ENCODE results near the gene TRAF6. TPM values are rescaled to one million over a fixed set of nuclear protein-coding genes. Genes with fewer than 3 reads are reported as not detected.

The TRAF6 gene
- polyA plus RNA-seq, 1 of the 3 experiments (the other 2 are of a cell fraction): 4.3 TPM

DNA sequence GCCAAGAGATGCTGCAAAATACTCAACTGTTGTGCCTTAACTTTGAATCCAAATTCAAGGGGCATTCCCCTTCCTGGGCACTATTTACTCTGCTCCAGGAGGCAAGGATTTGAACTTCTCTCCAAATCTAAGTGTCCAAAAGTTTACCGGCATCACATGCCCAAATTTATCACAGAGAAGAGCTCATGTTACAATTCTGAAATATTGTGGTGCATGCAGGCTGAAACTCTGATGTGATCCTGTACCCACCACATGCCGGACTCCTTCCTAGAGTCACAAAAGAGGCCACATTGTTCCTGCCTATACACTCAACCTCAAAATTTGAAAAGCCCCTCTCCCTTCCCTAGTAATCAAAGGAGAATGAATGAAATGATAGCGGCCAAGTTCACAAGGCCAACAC is 1.3 kb downstream of the TRAF6 start:
- Histone ChIP-seq H3K27me3 (ENCODE audit: insufficient read depth) (no peaks in the 10 kb centered on the region), H3K9me3 (no peaks in the 10 kb centered on the region), H3F3A (replicated peaks; ENCODE audit: insufficient read depth) (peaks cover 17% of the 10 kb centered on the region), H3K9ac (peak overlapping the region; percentile 85), H3K4me3 (ENCODE audit: low read depth in 2 of 2, low read length in 1 of 2) (peak overlapping the region; percentile 95 to 97), H3K4me2 (peak overlapping the region; percentile 76), H3K79me2 (ENCODE audit: insufficient read depth) (peaks cover 53% of the 10 kb centered on the region), H3K27ac (ENCODE audit: low read depth in 2 of 2, low read length in 1 of 2) (peak overlapping the region; percentile 64 to 86; a peak in 3 of 4 replicates), H3K36me3 (replicated peaks in 1 of 2; ENCODE audit: control insufficient read depth in 1 of 2, insufficient read depth in 2 of 2, low read length in 1 of 2) (peaks cover 4 to 8% of the 10 kb centered on the region in 2 experiments), H3K9me2 (no peaks in the 10 kb centered on the region), H4K20me1 (ENCODE audit: insufficient read depth) (peaks cover 24% of the 10 kb centered on the region), H2AFZ (ENCODE audit: low read depth) (no peak overlapping the region), H3K4me1 (ENCODE audit: control insufficient read depth in 1 of 2, insufficient read depth in 2 of 2, low read depth in 1 of 2, low read length in 1 of 2) (peaks cover 3 to 11% of the 10 kb centered on the region in 2 experiments)
- 20% methylated on average over 3 of the region's 3 CpGs for WGBS (ENCODE audit: low lambda C conversion rate)
- ChIA-PET CTCF (interaction anchor here (0.7 to 3.5 kb wide), 9 partner anchors 10 to 687 kb away, joined by 3 to 21 read pairs (median 5); no protein-coding TSS in a partner anchor), POLR2A (interaction anchor here (1.5 kb wide), 1 partner anchor 32 kb away, joined by 3 read pairs; no protein-coding TSS in a partner anchor)
- peak; percentile 12 for DNase-seq
- TF ChIP-seq RXRA (IDR thresholded peaks at IDR 0.05; ENCODE audit: borderline replicate concordance, low read depth) (no peak), FOXM1 (IDR thresholded peaks at IDR 0.05; ENCODE audit: low read depth) (no peak), GATA2 (CRISPR knock-in tag; IDR thresholded peaks at IDR 0.05) (no peak), NFIC (IDR thresholded peaks at IDR 0.05; ENCODE audit: borderline replicate concordance) (no peak), REST (IDR thresholded peaks at IDR 0.05; ENCODE audit: low read depth, low read length) (no peak), MEF2A (IDR thresholded peaks at IDR 0.05; ENCODE audit: borderline replicate concordance, low read depth) (no peak), TAF1 (IDR thresholded peaks at IDR 0.05; ENCODE audit: borderline replicate concordance, low read depth, low read length) (no peak), YY1 (IDR thresholded peaks at IDR 0.05; ENCODE audit: low read depth) (no peak), FOXJ3 (CRISPR knock-in tag; IDR thresholded peaks at IDR 0.05) (no peak), NRF1 (IDR thresholded peaks at IDR 0.05; ENCODE audit: low read depth, low read length) (no peak), TEAD4 (IDR thresholded peaks at IDR 0.05; ENCODE audit: borderline replicate concordance, insufficient read depth) (no peak), CHD2 (IDR thresholded peaks at IDR 0.05; ENCODE audit: low read length, partially characterized antibody) (no peak), FOSL2 (IDR thresholded peaks at IDR 0.05; ENCODE audit: borderline replicate concordance, low read depth) (no peak), CTCF (IDR thresholded peaks at IDR 0.05) (no peak), POLR2AphosphoS5 (IDR thresholded peaks at IDR 0.05; ENCODE audit: low read depth, low read length) (no peak), RCOR1 (IDR thresholded peaks at IDR 0.05; ENCODE audit: low read length) (no peak), GABPA (IDR thresholded peaks at IDR 0.05; ENCODE audit: low read depth) (no peak)
- TF ChIP-seq, protein P1, sequence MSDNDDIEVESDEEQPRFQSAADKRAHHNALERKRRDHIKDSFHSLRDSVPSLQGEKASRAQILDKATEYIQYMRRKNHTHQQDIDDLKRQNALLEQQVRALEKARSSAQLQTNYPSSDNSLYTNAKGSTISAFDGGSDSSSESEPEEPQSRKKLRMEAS (IDR thresholded peaks at IDR 0.05; ENCODE audit: low read depth): no peak
- TF ChIP-seq, protein P2, sequence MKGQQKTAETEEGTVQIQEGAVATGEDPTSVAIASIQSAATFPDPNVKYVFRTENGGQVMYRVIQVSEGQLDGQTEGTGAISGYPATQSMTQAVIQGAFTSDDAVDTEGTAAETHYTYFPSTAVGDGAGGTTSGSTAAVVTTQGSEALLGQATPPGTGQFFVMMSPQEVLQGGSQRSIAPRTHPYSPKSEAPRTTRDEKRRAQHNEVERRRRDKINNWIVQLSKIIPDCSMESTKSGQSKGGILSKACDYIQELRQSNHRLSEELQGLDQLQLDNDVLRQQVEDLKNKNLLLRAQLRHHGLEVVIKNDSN (IDR thresholded peaks at IDR 0.05; ENCODE audit: borderline replicate concordance, low read depth): no peak

All from SK-N-SH (cell line).